ENCODE measurements around the gene FRMD8. TPM values are rescaled to one million over a fixed set of nuclear protein-coding genes. Genes with fewer than 3 reads are reported as not detected.

Gene FRMD8
- total RNA-seq, 1 donor = 42.7 TPM

GRCh38 chr11:65402790-65403189 lies 16.4 kb downstream of the FRMD8 start:
- TF ChIP-seq CTCF (IDR thresholded peaks at IDR 0.05; ENCODE audit: insufficient read depth, low read length) = no peak
- DNase-seq (ENCODE audit: low read depth) = no peak
- H3K4me3 ChIP-seq (ENCODE audit: low read depth, low read length) = no peak overlapping the region

GRCh38 chr11:65403607-65404121 lies 17.2 kb downstream of the FRMD8 start:
- no peak for TF ChIP-seq CTCF (IDR thresholded peaks at IDR 0.05; ENCODE audit: insufficient read depth, low read length)
- DNase-seq (ENCODE audit: low read depth) = no peak
- H3K4me3 ChIP-seq (ENCODE audit: low read depth, low read length) = no peak overlapping the region

GRCh38 chr11:65404210-65404609 lies 17.8 kb downstream of the FRMD8 start:
- no peak for DNase-seq (ENCODE audit: low read depth)
- no peak for TF ChIP-seq CTCF (IDR thresholded peaks at IDR 0.05; ENCODE audit: insufficient read depth, low read length)

DNA sequence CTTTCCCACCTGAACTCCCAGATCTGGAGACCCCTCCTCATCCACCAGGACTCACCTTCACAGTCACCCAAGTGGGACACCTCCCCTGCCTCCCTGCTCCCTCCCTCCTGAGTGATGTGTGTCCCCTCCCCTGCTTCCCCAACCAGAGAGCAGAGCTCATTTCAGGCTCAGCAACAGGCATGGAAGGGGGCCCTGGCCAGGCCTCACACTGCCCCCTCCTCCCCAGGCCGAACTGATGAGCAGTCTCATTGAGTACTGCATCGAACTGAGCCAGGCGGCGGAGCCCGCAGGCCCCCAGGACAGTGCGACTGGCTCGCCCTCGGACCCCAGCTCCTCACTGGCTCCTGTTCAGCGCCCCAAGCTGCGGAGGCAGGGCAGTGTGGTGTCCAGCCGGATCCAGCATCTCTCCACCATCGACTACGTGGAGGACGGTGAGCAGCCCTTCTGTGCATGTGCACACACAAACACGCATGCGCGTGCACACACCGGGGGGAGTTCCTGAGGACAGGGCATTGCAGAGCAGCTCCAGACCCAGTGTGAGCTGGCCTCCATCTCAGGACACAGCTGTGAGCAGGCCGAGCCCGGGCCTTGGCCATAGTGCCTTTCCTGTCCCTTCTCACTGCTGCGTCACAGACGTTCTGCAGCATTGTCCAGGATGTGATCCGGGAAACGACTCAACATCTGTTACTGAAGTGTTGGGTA lies 18.4 kb downstream of the FRMD8 start:
- no peak for TF ChIP-seq CTCF (IDR thresholded peaks at IDR 0.05; ENCODE audit: insufficient read depth, low read length)
- H3K4me3 ChIP-seq (ENCODE audit: low read depth, low read length) = no peak overlapping the region
- no peak for DNase-seq (ENCODE audit: low read depth)

More at GRCh38 chr11:65404210-65404609, 17.8 kb downstream of the FRMD8 start:
- no peak overlapping the region for H3K4me3 ChIP-seq (ENCODE audit: low read depth, low read length)

DNA sequence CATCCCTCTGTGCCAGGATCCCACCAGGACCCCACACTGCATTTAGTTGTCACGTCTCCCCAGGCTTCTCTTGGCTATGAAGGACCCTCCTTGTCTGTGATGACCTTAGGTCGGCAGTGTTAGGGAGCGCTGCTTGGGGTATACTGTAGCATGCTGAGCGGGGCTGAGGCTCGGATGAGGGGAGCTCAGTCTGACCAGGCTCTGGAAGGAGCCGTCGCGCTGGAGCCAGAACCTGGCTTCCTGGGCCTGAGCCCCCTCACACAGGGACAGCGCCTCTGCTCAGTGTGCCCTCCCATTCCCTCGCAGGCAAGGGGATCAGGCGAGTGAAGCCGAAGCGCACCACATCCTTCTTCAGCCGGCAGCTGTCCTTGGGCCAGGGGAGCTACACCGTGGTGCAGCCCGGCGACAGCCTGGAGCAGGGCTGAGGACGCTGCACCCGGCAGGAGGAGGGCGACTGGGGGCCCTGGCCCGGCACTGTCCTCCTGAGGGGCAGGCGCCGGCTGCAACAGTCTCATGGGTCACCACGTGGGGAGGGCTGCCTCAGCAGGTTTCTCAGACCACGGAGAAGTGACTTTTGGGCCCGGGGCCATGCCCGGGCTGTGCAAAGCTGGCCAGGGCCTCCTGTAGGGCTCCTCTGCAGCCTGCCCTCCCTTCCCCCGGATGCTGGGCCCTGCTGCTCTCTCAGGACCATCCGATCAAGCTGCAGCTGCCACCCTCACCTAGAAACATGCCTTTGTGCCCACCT lies 24.7 kb downstream of the FRMD8 start:
- H3K4me3 ChIP-seq (ENCODE audit: low read depth, low read length) = no peak overlapping the region
- TF ChIP-seq CTCF (IDR thresholded peaks at IDR 0.05; ENCODE audit: insufficient read depth, low read length) = no peak
- DNase-seq (ENCODE audit: low read depth) = no peak

DNA sequence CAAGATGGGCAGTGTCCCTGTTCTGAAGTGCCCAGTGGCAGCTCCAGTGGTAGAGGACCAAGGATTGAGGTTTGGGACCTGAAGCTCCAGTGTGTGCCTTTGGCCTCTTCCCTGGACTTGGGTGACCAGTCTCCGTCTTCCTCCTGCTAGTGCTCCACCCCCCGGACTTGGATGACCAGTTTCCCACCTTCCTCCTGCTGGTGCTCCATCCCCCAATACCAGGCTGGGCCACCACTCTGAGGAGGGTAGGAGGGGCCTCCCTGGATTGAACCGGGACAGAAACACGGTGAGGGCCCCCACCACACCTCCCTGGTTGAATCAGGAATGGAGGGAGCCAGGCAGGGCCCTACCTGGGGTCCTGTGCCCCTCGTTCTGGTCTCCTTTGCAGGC lies 25.2 kb downstream of the FRMD8 start:
- no peak for TF ChIP-seq CTCF (IDR thresholded peaks at IDR 0.05; ENCODE audit: insufficient read depth, low read length)
- no peak overlapping the region for H3K4me3 ChIP-seq (ENCODE audit: low read depth, low read length)
- no peak for DNase-seq (ENCODE audit: low read depth)
